ENCODE data around the gene NDST1. TPM values are rescaled to one million over a fixed set of nuclear protein-coding genes. Genes with fewer than 3 reads are reported as not detected.

NDST1 gene
- total and polyA plus RNA-seq, 10 of the 15 experiments (the other 5 are each of a cell fraction or from before 2014, with no cell fraction given), result 0.20 to 53.5 (median 12.9) TPM

- no peak for TF ChIP-seq ZBTB33 (IDR thresholded peaks at IDR 0.05)
- TF ChIP-seq TBL1XR1 (IDR thresholded peaks at IDR 0.05; ENCODE audit: low read depth, low read length), result 0 out of 2 replicates have a peak, but pooled peaks have one; percentile 32
- TF ChIP-seq PML (IDR thresholded peaks at IDR 0.05; ENCODE audit: low read length), result no peak
- TF ChIP-seq MYB (IDR thresholded peaks at IDR 0.05; ENCODE audit: borderline replicate concordance, low read depth, low read length), result no peak
- no peak for TF ChIP-seq MTA3 (IDR thresholded peaks at IDR 0.05; ENCODE audit: borderline replicate concordance, low read length)
- TF ChIP-seq ASH2L (IDR thresholded peaks at IDR 0.05; ENCODE audit: borderline replicate concordance, low read depth), result no peak
- no peak for TF ChIP-seq MEF2A (IDR thresholded peaks at IDR 0.05; ENCODE audit: insufficient read depth, low read depth, low read length)
- TF ChIP-seq CHD1 (IDR thresholded peaks at IDR 0.05; ENCODE audit: low read depth, low read length), result no peak
- TF ChIP-seq MTA2 (IDR thresholded peaks at IDR 0.05; ENCODE audit: low read depth), result peak; percentile 58; the same call in 1 of the 2 replicates
- no peak for TF ChIP-seq ZNF384 (IDR thresholded peaks at IDR 0.05; ENCODE audit: borderline replicate concordance, low read depth, low read length)
- TF ChIP-seq BMI1 (IDR thresholded peaks at IDR 0.05; ENCODE audit: borderline replicate concordance), result no peak
- no peak for TF ChIP-seq CBFB (IDR thresholded peaks at IDR 0.05; ENCODE audit: low read depth)
- TF ChIP-seq CHD2 (IDR thresholded peaks at IDR 0.05; ENCODE audit: borderline replicate concordance, low read depth, low read length), result peak; percentile 95
- peak; percentile 58; the same call in 1 of the 2 replicates for TF ChIP-seq LARP7 (IDR thresholded peaks at IDR 0.05)
- peak; percentile 43; the same call in 1 of the 2 replicates for TF ChIP-seq EED (IDR thresholded peaks at IDR 0.05; ENCODE audit: low read depth)
- TF ChIP-seq STAT3 (IDR thresholded peaks at IDR 0.05; ENCODE audit: low read depth, low read length), result no peak
- no peak for TF ChIP-seq SUZ12 (IDR thresholded peaks at IDR 0.05; ENCODE audit: unreplicated experiment)
- TF ChIP-seq SRF (IDR thresholded peaks at IDR 0.05; ENCODE audit: low read depth in 2 of 2, low read length in 2 of 2), result no peak
- no peak for TF ChIP-seq RELA (IDR thresholded peaks at IDR 0.05; ENCODE audit: borderline replicate concordance, partially characterized antibody)
- TF ChIP-seq PKNOX1 (IDR thresholded peaks at IDR 0.05), result peak; percentile 77
- TF ChIP-seq HDAC6 (IDR thresholded peaks at IDR 0.05; ENCODE audit: unreplicated experiment), result no peak
- TF ChIP-seq E2F8 (IDR thresholded peaks at IDR 0.05; ENCODE audit: low read depth, partially characterized antibody), result no peak
- TF ChIP-seq CTCF (IDR thresholded peaks at IDR 0.05 in 2 of 3, conservative IDR thresholded peaks at IDR 0.05 in 1 of 3; ENCODE audit: control insufficient read depth in 2 of 3, extremely low read depth in 1 of 3, insufficient read depth in 1 of 3, low read depth in 3 of 3, low read length in 3 of 3), result no peak
Observed at GRCh38 chr5:150461231-150461630, 46.7 kb upstream of the NDST1 start (continued).

All from GM12878 (cell line).